HepG2 (cell line): ENCODE measurements around the gene TOB2.
A peak's percentile ranks its signal among the peaks of the same experiment; 100 is the strongest.

ENCODE experiments used
- CTCF ChIP-seq: sonication (generic); formaldehyde crosslinking; IDR thresholded peaks from 2 replicates; pipeline ENCODE4 v1.5.0; 2020; ENCODE audit warnings: mild to moderate bottlenecking, missing genetic modification reagents, moderate library complexity
- NFYB ChIP-seq: sonication (generic); formaldehyde crosslinking; IDR thresholded peaks from 2 replicates; pipeline ENCODE4 v1.4.0; 2020; ENCODE audit warnings: missing genetic modification reagents
- PRDM10 ChIP-seq: sonication (generic); formaldehyde crosslinking; IDR thresholded peaks from 2 replicates; pipeline ENCODE4 v1.4.0; 2020; ENCODE audit warnings: low read depth, missing genetic modification reagents
- SAFB2 ChIP-seq: sonication (generic); formaldehyde crosslinking; IDR thresholded peaks from 2 replicates; pipeline ENCODE4 v1.5.1; 2020; ENCODE audit warnings: missing genetic modification reagents, low read depth, mild to moderate bottlenecking, borderline replicate concordance
- TCF7 ChIP-seq: sonication (generic); IDR thresholded peaks from 2 replicates; pipeline ENCODE4 v1.6.1; 2016; ENCODE audit warnings: antibody characterized with exemption, low read depth

GRCh38 chr22:41468381-41469217 is 22.0 kb upstream of the TOB2 start, which contains the start of the genes ACO2 and PHF5A:
- TF ChIP-seq NFYB (peak; percentile 97), CTCF (CRISPR knock-in tag) (no peak; the same call in 1 of the 2 replicates), TCF7 (no peak), SAFB2 (no peak), PRDM10 (CRISPR knock-in tag) (peak; percentile 46; the same call in 1 of the 2 replicates)
